Activated T-cell treated with anti-CD3 and anti-CD28 coated beads for 1 hour (primary cell): Measurements from ENCODE around the gene AJAP1.

Experiments
- DNase-seq: peaks from one replicate; pipeline ENCODE4 v3.0.0-alpha.2; 2020; ENCODE audit warnings: low read depth

The AJAP1 gene

GRCh38 chr1:4682607-4683220, 28.3 kb downstream of the AJAP1 start:
- DNase-seq = no peak

- DNase-seq = no peak
Measured at GRCh38 chr1:4684136-4684535, 29.7 kb downstream of the AJAP1 start.

- DNase-seq = no peak
Measured at GRCh38 chr1:4684864-4685522, 30.6 kb downstream of the AJAP1 start.

- no peak for DNase-seq
Measured at GRCh38 chr1:4685523-4685865, 31.1 kb downstream of the AJAP1 start.

DNA sequence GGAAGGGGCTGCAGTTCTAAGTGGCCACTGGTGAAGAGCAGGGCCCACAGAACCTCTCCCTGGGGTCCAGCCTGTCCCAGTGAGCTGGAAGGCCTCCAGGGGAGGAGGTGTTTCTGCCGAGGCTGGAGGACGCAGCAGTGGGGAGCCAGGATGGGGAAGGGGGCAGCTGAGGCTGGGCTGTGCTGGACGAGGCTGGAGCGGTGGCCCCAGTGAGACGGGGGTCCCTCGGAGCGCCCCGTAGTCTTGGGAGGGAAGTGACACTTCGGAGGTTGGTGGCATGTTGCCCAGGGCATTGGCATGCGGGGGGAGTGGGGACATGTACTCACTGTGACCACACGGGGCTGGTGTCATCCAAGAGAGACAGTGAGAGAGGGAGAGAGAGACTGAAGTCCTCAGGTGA, 33.5 kb downstream of the AJAP1 start:
- DNase-seq = no peak

GRCh38 chr1:4689271-4689935, 35.0 kb downstream of the AJAP1 start:
- DNase-seq = no peak

DNA sequence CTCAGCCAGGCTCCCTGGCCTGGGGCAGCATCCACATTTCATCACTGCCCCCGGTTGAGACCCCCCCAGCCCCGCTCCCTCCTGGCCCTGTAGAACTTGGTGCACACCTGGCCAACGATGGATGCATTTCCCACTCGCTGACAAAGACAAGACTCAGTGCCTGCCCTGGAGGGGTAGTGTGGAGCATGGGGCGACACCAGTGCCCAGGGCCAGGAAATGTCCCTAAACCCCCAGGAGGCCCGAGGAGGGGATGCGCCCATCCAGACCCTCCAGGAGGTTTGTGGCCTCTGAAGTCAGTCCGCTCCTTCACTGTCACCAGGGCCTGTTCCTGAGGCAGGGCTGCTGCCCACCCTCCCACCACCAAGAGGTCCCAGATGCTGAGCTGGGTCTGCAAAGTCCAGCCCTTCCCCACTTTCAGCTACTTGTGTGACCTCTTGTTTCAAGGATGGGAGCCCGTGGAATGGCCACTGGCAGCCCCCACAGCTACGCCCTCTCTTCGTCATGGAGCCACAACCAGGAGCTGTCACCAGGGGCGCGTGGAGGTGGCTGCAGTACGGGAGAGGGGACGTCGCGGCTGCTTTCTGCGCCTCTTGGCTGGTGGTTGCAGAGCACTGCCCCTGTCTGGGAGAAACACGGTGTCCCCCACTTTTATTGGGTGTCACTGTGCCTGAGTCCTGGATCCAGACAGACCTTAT, 35.7 kb downstream of the AJAP1 start:
- no peak for DNase-seq

- DNase-seq = no peak
Measured at GRCh38 chr1:4690951-4691675, 36.7 kb downstream of the AJAP1 start.

DNA sequence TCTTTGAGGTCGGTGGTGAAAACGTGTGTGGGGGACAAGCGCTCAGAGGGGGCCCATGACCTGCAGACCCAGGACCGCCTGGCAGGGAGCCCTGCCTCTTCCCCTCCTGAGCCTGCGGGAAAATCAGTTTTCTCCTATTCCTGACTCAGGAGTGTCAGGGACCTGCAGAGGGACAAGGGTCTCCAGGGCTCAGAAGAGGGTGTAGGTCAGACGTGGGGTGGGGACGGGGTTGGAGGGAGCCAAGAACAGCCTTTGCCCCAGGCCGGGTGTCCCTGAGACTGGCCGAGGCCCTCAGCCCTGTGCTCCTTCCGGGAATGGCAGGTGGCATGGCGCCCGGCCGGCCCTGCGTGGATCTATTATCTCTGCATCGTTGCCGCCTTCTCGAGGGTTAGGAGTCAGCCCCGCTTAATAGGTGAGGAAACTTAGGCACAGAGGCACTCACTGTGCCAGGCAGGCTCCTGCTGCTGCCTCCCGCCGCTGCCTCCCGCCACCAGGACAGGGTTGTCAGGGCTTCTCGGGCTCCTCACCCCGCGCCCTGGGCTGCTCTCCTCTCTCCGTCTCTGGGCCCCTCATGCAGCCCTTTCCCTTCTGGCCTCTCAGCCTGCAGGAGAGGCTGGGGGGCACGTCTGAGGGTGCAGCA, 37.5 kb downstream of the AJAP1 start:
- DNase-seq = no peak

DNA sequence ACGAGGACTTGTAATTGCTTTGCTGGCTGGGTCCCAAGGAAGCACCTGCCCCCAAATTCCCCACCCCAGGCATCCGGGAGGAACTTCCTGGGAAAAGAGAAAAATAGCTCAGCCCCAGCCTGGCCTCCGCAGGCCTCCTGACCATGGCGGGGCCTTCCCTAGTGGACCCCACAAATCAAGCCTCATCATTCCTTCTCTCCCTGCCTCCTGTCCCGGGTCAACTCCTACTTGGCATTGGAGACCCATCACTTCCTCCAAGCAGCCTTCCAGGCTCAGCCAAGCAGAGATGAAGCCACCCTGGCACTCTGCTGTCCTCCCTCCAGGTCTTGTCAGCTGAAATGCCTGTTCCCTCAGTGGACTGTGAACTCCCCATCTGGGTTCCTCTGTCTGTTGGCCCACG, 38.0 kb downstream of the AJAP1 start:
- no peak for DNase-seq

GRCh38 chr1:4693331-4693730, 38.9 kb downstream of the AJAP1 start:
- DNase-seq = no peak

GRCh38 chr1:4693891-4694290, 39.5 kb downstream of the AJAP1 start:
- no peak for DNase-seq

GRCh38 chr1:4694492-4694891, 40.1 kb downstream of the AJAP1 start:
- no peak for DNase-seq

DNA sequence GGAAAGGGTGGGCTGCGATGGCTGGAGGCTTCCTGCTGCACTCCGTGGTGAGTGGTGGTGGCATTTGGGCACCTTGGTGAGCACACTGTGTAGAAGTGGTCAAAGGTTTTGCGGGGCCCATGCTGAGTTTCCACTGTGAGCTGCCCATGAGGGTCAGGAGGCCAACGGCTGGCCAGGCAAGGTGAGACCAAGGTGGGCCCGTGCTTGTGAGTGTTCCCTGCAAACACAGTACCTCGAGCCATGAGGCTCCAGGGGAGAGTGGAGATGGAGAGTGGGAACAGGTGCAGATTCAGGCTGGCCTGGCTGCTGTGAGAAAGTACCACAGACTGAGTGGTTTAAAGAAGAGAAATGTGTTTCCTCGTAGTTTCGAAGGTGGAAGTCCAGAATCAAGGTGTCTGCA, 40.8 kb downstream of the AJAP1 start:
- no peak for DNase-seq

- DNase-seq = no peak
Measured at GRCh38 chr1:4696161-4696745, 41.8 kb downstream of the AJAP1 start.

DNA sequence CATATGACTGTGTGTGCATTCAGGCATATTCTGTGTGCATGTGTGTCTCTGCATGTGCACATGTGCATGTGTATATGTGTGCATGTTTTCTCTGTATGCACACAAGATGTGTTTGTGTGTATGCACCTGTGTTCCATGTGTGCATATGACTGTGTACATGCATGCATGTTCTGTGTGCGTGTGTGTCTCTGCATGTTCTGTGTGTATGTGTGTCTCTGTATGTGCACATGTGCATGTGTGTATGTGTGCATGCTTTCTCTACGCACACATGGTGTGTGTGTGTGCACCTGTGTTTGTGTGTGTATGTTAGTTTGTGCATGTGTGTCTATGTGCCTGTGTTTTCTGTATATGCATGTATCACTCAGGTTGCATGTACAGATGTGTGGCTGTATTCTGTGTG, 42.3 kb downstream of the AJAP1 start:
- DNase-seq = no peak

GRCh38 chr1:4697801-4698200, 43.4 kb downstream of the AJAP1 start:
- DNase-seq = no peak

GRCh38 chr1:4698911-4699310, 44.5 kb downstream of the AJAP1 start:
- DNase-seq = no peak

DNA sequence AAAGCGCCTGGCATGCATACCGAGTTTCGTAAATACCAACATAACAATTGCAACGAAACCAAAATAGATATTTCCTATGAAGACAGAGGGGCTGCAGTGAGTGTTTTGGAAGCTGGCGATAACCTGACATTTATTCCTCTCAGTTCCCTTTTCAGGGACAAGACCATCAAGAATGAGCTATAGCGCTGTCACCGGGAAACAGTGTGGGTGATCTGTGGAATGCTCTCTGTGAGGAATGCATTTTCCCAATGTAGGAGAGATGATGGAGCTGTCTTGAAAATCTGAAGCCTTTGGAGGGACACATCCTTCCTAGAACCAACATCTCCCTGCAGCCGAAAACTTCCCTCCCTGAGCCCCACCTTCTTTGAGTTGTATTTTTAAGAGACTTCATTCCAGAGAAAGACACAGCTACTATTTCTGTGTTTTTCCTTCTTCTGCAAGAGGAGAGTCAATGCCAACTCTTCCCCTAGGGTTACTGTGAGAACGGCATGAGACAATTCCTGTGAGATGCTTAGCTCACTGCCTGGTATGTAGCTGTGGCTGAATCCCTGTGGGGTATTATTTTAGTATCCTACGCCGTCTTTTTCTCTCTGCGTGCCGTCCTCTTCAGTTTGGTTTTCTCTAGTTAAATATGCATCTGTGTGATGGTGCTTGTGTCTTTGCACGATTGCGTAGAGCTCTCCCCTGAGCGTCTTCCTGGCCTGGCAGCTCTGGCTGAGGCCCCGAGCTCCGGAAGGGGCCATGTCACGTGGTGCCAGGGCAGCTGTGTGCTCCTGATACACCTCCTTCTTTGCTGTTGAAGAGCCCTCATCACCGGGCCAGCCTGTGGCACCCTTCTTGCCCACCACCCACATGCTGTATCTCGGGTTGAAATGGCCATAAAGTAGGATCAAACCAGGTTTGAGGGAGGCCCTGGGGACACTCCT, 45.2 kb downstream of the AJAP1 start:
- DNase-seq = no peak

DNA sequence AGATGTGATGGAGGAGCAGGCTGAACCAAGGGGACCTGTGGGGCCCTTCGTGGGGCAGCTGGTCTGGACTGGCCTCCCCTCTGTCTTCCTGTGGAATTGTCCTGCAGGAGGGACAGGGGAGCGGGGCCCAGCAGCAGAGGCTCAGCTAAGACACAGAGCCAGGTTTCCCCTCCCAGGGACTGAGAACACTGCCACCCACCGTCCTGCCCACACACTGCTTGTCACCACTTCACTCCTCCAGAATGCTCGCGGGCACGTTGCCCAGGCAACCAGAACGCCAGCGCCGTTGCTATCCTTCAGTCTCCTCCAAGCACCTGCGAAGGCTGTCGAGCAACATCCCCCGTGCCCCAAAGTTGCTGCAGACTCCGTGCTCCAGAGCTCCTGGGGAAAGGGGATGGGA, 46.4 kb downstream of the AJAP1 start:
- no peak for DNase-seq
